A673 (cell line): ENCODE measurements around the gene HMCN1. TPM values are rescaled to one million over a fixed set of nuclear protein-coding genes. Genes with fewer than 3 reads are reported as not detected.
A peak's percentile ranks its signal among the peaks of the same experiment; 100 is the strongest.

Experiments
- BruUV-seq: library from RNA; stranded (reverse); fragments of 400-500 nt; replicated peaks from 2 replicates; lab custom pipeline; 2021; lab: Mats Ljungman, UMichigan
- CTCF ChIA-PET: fragments of 300-600 bp; sonication (Branson Sonifier 250); formaldehyde crosslinking; loops from one replicate; lab custom pipeline; 2022; ENCODE audit warnings: antibody characterized with exemption; lab: Charles Lee
- POLR2A ChIA-PET: fragments of 300-600 bp; sonication (Branson Sonifier 250); formaldehyde crosslinking; loops from one replicate; lab custom pipeline; 2022; ENCODE audit warnings: antibody characterized with exemption; ENCODE audit not compliant: low non-redundant PET; lab: Charles Lee
- DNase-seq: peaks from one replicate; pipeline ENCODE4 v3.0.0-alpha.2; 2015; ENCODE audit warnings: low spot score
- H3K27ac ChIP-seq: fragments of 200-600 bp; sonication (generic); 2 replicates; pipeline ENCODE4 v1.5.1; 2016; ENCODE audit warnings: mixed run types, low read depth, mild to moderate bottlenecking, mixed read lengths, antibody characterized with exemption, low read length; ENCODE audit not compliant: poor library complexity, severe bottlenecking
- H3K27me3 ChIP-seq: fragments of 200-600 bp; sonication (generic); replicated peaks from 2 replicates; pipeline ENCODE4 v1.6.1; 2017; ENCODE audit warnings: mixed run types, low read depth, mild to moderate bottlenecking, mixed read lengths, antibody characterized with exemption, low read length; ENCODE audit not compliant: insufficient read depth, poor library complexity
- H3K36me3 ChIP-seq: fragments of 200-600 bp; sonication (generic); 2 replicates; pipeline ENCODE4 v1.6.1; 2016; ENCODE audit warnings: mixed run types, mild to moderate bottlenecking, mixed read lengths, antibody characterized with exemption, low read length; ENCODE audit not compliant: insufficient read depth, poor library complexity, severe bottlenecking
- H3K4me1 ChIP-seq: fragments of 200-600 bp; sonication (generic); 2 replicates; pipeline ENCODE4 v1.6.1; 2017; ENCODE audit warnings: mixed run types, mild to moderate bottlenecking, mixed read lengths, antibody characterized with exemption, low read length; ENCODE audit not compliant: insufficient read depth, poor library complexity, severe bottlenecking
- H3K4me3 ChIP-seq: fragments of 200-600 bp; sonication (generic); 2 replicates; pipeline ENCODE4 v1.5.1; 2016; ENCODE audit warnings: low read depth, mixed run types, mild to moderate bottlenecking, mixed read lengths, low read length; ENCODE audit not compliant: poor library complexity, severe bottlenecking
- H3K9me3 ChIP-seq: fragments of 200-600 bp; sonication (generic); 2 replicates; pipeline ENCODE4 v1.6.1; 2016; ENCODE audit warnings: mixed run types, low read depth, mild to moderate bottlenecking, mixed read lengths, antibody characterized with exemption, low read length; ENCODE audit not compliant: poor library complexity, severe bottlenecking
- EZH2 ChIP-seq: fragments of 200-600 bp; sonication (generic); IDR thresholded peaks from 2 replicates; pipeline ENCODE4 v1.6.1; 2017; ENCODE audit warnings: borderline replicate concordance, low read depth, mild to moderate bottlenecking, mixed read lengths, antibody characterized with exemption, low read length; ENCODE audit not compliant: poor library complexity, severe bottlenecking
- intact Hi-C: fragments of 100-400 bp; cut with micrococcal nuclease; formaldehyde crosslinking; loops from one replicate; pipeline ENCODE4 v1.10.0; 2022; ENCODE audit not compliant: unreplicated experiment
- total RNA-seq: library from RNA; stranded (reverse); gene quantifications from 2 replicates; pipeline ENCODE4 v1.2.3, GENCODE V29; 2021
- TF ChIP-seq, protein P1 (sequence below): fragments of 300-800, 200-600 bp; sonication (generic); conservative IDR thresholded peaks from 2 replicates; pipeline ENCODE4 v1.5.1; 2017; ENCODE audit warnings: low read depth, mild to moderate bottlenecking, antibody characterized with exemption, low read length, moderate library complexity, mixed read lengths

The HMCN1 gene
- total RNA-seq, 1 experiment from 2014 or later: 134 TPM

GRCh38 chr1:185939142-185939541, 205.0 kb downstream of the HMCN1 start:
- peaks cover 54% of the 10 kb centered on the region for H3K4me1 ChIP-seq
- H3K4me3 ChIP-seq: no peak overlapping the region
- POLR2A ChIA-PET: no interaction called here
- no TSS peak for BruUV-seq
- DNase-seq: peak; percentile 81
- peaks cover 12% of the 10 kb centered on the region for H3K9me3 ChIP-seq
- no peaks in the 10 kb centered on the region for H3K27me3 ChIP-seq
- H3K27ac ChIP-seq: peak overlapping the region; percentile 44
- H3K36me3 ChIP-seq: peaks cover 43% of the 10 kb centered on the region
- TF ChIP-seq, protein P1, sequence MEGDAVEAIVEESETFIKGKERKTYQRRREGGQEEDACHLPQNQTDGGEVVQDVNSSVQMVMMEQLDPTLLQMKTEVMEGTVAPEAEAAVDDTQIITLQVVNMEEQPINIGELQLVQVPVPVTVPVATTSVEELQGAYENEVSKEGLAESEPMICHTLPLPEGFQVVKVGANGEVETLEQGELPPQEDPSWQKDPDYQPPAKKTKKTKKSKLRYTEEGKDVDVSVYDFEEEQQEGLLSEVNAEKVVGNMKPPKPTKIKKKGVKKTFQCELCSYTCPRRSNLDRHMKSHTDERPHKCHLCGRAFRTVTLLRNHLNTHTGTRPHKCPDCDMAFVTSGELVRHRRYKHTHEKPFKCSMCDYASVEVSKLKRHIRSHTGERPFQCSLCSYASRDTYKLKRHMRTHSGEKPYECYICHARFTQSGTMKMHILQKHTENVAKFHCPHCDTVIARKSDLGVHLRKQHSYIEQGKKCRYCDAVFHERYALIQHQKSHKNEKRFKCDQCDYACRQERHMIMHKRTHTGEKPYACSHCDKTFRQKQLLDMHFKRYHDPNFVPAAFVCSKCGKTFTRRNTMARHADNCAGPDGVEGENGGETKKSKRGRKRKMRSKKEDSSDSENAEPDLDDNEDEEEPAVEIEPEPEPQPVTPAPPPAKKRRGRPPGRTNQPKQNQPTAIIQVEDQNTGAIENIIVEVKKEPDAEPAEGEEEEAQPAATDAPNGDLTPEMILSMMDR: no peak
- TF ChIP-seq EZH2: no peak
- CTCF ChIA-PET: no interaction called here
- intact Hi-C loops: no loop called here

GRCh38 chr1:185942961-185943360, 208.8 kb downstream of the HMCN1 start:
- no peak for DNase-seq
- CTCF ChIA-PET: no interaction called here
- TF ChIP-seq EZH2: no peak
- TF ChIP-seq, protein P1: no peak

GRCh38 chr1:185956881-185957280, 222.7 kb downstream of the HMCN1 start:
- DNase-seq: peak; percentile 59
- TF ChIP-seq, protein P1: no peak
- no peak for TF ChIP-seq EZH2
- ChIA-PET CTCF (no interaction called here), POLR2A (no interaction called here)
- peaks cover 41% of the 10 kb centered on the region for H3K4me1 ChIP-seq
- H3K36me3 ChIP-seq: peaks cover 19% of the 10 kb centered on the region
- H3K27ac ChIP-seq: peak overlapping the region; percentile 60
- H3K9me3 ChIP-seq: no peaks in the 10 kb centered on the region
- intact Hi-C loops: no loop called here
- H3K27me3 ChIP-seq: no peaks in the 10 kb centered on the region
- BruUV-seq: no TSS peak
- no peak overlapping the region for H3K4me3 ChIP-seq

More at GRCh38 chr1:185942961-185943360, 208.8 kb downstream of the HMCN1 start:
- POLR2A ChIA-PET: no interaction called here
- Histone ChIP-seq H3K4me3 (no peak overlapping the region), H3K27me3 (no peaks in the 10 kb centered on the region), H3K4me1 (peaks cover 27% of the 10 kb centered on the region), H3K36me3 (peaks cover 20% of the 10 kb centered on the region), H3K9me3 (peaks cover 5% of the 10 kb centered on the region), H3K27ac (no peak overlapping the region)
- intact Hi-C loops: no loop called here
- no TSS peak for BruUV-seq
